IPS-18c (cell line): ENCODE measurements around the gene SIAH3.

Source experiments
- H3K4me3 ChIP-seq: 2 replicates; pipeline ENCODE4 v1.7.0; 2013; ENCODE audit warnings: low read depth, mild to moderate bottlenecking, low read length, moderate library complexity; ENCODE audit not compliant: insufficient read depth
- H3K9me3 ChIP-seq: one replicate; pipeline ENCODE4 v1.6.1; 2013; ENCODE audit warnings: mild to moderate bottlenecking, low read length, moderate library complexity; ENCODE audit not compliant: control insufficient read depth, insufficient read depth

The SIAH3 gene

DNA sequence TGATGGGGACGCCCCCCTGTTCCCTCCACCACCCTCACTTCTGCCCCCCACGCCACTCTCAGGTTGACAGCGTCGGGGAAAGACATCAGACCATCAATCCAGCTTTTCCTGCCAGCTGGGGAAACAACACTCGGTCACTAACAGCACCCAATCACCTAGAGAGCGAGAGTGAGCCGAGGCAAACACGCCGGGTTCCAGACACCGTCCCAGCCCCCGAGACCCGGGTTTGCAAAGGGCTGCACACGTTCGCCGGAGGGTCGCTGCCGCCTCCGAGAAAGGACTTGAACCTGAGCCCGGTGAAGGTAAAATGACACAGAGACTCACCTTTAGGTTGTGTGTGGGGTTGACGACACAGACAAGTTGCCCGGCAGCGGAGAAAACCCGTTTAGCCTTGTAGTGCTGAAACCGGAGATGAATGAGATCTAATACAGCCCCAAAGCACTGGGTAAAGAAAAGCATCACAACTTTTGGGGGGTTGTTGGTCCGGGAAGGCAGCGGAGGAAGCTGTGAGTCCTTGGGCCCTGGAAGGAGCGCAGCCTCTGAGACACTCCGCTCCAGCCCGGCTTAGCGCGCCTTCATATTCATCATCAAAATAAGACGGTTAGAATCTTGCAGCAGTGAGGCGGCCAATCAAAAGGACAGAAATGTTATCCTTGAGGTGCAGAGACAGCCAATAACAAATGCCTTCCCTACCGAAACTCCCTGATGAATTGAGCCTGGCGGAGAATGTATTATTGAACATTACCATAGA is at the start of gene SIAH3:
Gene SIAH3 (minus strand): TSS at position 583 of the 751 bp plus-strand sequence. CDS start 124 bp downstream, at position 459.
- Histone ChIP-seq H3K4me3 (peak within 1 kb of the TSS; percentile 60), H3K9me3 (no peaks in the 10 kb centered on the region)

- Histone ChIP-seq H3K4me3 (no peak overlapping the region), H3K9me3 (no peaks in the 10 kb centered on the region)
Measured at GRCh38 chr13:45899406-45899805, 47.9 kb upstream of the SIAH3 start.

DNA sequence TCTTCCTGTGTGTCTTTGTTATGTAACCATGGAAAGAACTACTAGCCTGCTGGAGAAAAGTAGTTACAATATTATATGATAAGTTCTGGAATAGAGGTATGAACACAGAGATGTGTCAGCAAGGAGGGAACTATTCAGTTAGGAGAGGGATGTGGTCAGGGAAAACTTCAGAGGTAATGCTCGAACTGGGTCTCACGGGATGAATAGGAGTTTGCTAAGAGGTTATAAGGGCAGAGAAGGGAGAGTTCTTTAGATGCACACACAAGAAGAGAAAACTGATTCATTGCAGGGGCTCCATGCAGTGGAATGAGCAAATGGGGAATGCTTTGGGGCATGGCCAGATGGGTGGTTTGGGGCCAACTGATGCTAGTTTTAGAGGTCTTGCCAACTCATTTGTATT is 46.0 kb upstream of the SIAH3 start:
- no peaks in the 10 kb centered on the region for H3K9me3 ChIP-seq
- H3K4me3 ChIP-seq, result no peak overlapping the region

GRCh38 chr13:45896285-45896684 is 44.7 kb upstream of the SIAH3 start:
- Histone ChIP-seq H3K4me3 (no peak overlapping the region), H3K9me3 (no peaks in the 10 kb centered on the region)

DNA sequence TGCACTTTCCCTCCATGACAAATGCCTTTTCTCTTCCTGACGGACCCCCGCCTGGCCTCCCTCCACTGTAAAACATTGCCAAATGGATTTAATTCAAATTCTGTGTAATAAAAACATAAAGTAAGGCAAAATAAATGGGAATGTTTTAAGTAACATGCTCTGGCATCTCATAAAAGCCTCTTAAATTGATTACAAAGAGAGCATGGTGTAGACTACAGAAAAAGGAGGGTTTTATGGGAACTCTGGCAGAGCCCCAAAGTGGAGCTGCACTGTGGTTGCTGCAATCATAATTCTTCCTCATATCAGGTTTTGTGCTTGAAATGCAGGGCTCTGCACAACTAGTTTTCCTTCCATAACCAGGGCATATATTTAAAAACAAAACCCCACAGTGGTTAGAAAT is 44.3 kb upstream of the SIAH3 start:
- H3K4me3 ChIP-seq, result no peak overlapping the region
- no peaks in the 10 kb centered on the region for H3K9me3 ChIP-seq

DNA sequence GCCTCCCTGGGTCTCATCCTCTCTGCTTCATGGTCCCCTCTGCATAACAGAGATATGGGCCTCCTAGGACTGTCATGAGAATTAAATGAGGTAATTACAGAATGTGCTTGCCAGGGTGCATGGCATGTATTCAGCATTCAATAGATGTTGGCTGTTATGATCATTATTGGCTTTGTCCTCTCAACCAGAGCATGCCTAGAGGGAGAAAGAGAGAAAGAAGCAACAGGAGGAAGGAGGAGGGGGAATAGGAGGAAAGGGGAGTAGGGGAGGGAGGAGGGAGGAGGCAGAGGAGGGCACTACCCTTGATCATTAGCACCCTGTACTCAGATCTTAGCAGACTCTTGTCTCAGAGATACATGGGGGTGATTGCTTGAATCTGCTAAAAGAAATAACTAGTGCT is 41.0 kb upstream of the SIAH3 start:
- Histone ChIP-seq H3K4me3 (no peak overlapping the region), H3K9me3 (no peaks in the 10 kb centered on the region)

- Histone ChIP-seq H3K9me3 (no peaks in the 10 kb centered on the region), H3K4me3 (no peak overlapping the region)
Measured at GRCh38 chr13:45889590-45890243, 38.2 kb upstream of the SIAH3 start.

DNA sequence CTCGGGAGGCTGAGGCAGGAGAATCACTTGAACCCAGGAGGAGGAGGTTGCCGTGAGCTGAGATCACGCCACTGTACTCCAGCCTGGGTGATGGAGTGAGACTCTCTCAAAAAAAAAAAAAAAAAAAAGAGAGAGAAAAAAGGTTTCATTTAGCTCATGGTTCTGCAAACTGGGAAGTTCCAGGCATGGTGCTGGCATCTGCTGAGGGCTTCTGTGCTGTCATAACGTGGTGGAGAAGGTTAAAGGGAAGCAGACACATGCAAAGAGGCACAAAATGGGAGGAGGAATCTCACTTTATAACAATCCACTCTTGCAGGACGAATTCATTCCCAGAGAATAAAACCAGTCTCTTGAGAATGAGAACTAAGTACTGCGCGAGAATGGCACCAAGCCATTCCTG is 34.9 kb upstream of the SIAH3 start:
- H3K9me3 ChIP-seq, result no peaks in the 10 kb centered on the region

GRCh38 chr13:45885194-45885593 is 33.6 kb upstream of the SIAH3 start:
- Histone ChIP-seq H3K4me3 (no peak overlapping the region), H3K9me3 (no peaks in the 10 kb centered on the region)

More for the DNA sequence above, 34.9 kb upstream of the SIAH3 start:
- H3K4me3 ChIP-seq, result no peak overlapping the region

DNA sequence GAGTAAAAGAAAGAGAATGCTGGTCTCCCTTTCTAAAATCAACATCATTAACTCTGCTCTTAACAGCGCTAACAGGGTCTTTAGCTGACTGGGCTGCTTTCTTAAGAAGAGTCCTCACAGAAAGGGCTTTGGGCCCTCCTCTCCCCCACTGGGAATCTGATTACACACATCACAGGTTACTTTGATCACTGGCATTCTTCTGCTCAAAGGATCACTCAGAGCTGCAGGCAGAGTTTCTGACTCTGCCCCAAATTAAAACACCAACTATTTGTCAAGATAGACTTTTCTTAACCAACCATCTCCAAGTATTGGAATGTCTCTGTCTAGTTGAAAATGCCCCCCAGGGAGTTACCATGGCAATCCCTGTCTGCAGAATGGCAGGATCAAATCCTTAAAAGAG is 31.1 kb upstream of the SIAH3 start:
- Histone ChIP-seq H3K9me3 (no peaks in the 10 kb centered on the region), H3K4me3 (no peak overlapping the region)

GRCh38 chr13:45881353-45881752 is 29.8 kb upstream of the SIAH3 start:
- Histone ChIP-seq H3K9me3 (no peaks in the 10 kb centered on the region), H3K4me3 (no peak overlapping the region)

DNA sequence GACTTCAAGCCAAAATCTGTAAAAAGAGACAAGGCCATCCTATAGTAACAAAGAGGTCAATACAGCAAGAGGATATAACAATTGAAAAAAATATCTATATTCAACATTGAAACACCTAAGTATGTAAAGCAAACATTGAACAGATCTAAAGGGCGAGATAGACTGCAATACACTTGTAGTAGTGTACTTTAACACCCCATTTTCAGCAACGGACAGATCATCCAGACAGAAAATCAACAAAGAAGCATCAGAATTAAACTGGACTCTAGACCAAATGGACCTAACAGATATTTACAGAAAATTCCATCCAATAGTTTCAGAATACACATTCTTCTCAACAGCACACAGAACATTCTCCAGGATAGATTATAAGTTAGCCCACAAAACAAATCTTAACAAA is 28.7 kb upstream of the SIAH3 start:
- H3K9me3 ChIP-seq, result no peaks in the 10 kb centered on the region
- no peak overlapping the region for H3K4me3 ChIP-seq

- Histone ChIP-seq H3K4me3 (no peak overlapping the region), H3K9me3 (no peaks in the 10 kb centered on the region)
Measured at GRCh38 chr13:45879666-45880065, 28.1 kb upstream of the SIAH3 start.

DNA sequence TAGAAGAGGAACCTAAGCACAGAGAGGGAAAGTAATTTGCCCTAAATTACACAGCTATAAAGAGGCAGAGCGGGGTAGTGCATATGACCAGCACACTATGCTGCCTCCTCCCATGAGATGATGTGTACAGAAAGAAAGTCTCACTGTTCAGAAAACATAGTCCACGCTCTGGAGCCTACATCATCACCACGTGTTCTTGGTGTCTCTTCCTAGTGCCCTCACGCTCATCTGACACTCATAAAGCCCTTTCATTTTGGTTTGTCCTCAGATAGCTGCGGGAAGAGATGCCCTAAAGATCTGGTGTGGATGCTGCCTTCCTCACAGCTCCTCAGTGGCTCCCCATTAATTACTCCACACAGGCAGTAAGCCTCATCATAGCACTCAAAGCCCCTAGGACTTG is 27.4 kb upstream of the SIAH3 start:
- no peak overlapping the region for H3K4me3 ChIP-seq
- no peaks in the 10 kb centered on the region for H3K9me3 ChIP-seq

- H3K9me3 ChIP-seq, result no peaks in the 10 kb centered on the region
Measured at GRCh38 chr13:45876781-45877180, 25.2 kb upstream of the SIAH3 start.

GRCh38 chr13:45875951-45876350 is 24.4 kb upstream of the SIAH3 start:
- Histone ChIP-seq H3K4me3 (no peak overlapping the region), H3K9me3 (no peaks in the 10 kb centered on the region)

More at GRCh38 chr13:45876781-45877180, 25.2 kb upstream of the SIAH3 start:
- H3K4me3 ChIP-seq, result no peak overlapping the region

DNA sequence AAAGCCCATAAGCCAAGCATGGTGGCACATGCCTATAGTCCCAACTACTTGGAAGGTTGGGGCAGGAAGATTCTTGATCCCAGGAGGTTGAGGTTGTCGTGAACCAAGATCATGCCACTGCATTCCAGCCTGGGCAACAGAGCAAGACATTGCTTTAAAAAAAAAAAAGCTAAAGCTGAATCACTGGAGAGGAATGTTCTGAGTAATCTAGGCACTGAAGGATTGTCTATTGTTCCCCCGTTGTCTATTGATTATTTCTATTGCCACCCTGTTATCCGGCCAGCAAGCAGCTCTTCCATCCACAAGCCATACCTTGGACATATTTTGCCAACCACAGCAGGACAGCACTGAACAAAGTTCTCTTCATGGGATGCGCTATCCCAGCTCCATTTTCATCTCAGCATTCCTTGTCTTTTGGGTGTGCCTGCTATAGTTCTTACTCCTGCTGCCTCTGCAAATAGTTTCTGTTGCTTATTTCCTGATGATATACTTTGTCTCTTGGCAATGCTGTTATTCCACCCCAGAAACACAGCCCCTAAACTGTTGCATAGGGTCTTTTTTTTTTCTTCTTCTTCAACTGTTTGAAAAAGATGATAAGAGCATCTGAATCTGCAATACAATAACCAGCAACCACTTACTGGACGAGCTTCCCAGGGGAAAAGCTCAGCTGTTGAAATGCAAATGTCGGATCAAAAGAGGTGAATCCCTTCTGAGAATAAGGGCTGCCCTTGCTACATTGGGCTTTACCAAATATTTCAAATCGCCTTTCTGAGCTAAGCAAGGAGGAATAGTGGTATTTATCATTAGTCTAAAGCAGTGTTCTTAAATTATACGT is 22.2 kb upstream of the SIAH3 start:
- no peaks in the 10 kb centered on the region for H3K9me3 ChIP-seq
- no peak overlapping the region for H3K4me3 ChIP-seq

- no peak overlapping the region for H3K4me3 ChIP-seq
- H3K9me3 ChIP-seq, result no peaks in the 10 kb centered on the region
Measured at GRCh38 chr13:45872566-45872965, 21.0 kb upstream of the SIAH3 start.
